ENCODE results near the gene COASY.
A peak's percentile ranks its signal among the peaks of the same experiment; 100 is the strongest.

Gene COASY

GRCh38 chr17:42525221-42525620, 36.7 kb upstream of the COASY start:
- TF ChIP-seq TSHZ2 (CRISPR knock-in tag; IDR thresholded peaks at IDR 0.05) (no peak), ZC3H10 (CRISPR knock-in tag; IDR thresholded peaks at IDR 0.05) (no peak), SNAI2 (CRISPR knock-in tag; IDR thresholded peaks at IDR 0.05) (no peak), PATZ1 (CRISPR knock-in tag; IDR thresholded peaks at IDR 0.05; ENCODE audit: borderline replicate concordance) (no peak), ISL1 (CRISPR knock-in tag; IDR thresholded peaks at IDR 0.05) (no peak)
- no peak for ATAC-seq

GRCh38 chr17:42526031-42526444, 35.9 kb upstream of the COASY start:
- TF ChIP-seq ZFP3 (CRISPR knock-in tag; IDR thresholded peaks at IDR 0.05) (no peak), TOX (CRISPR knock-in tag; IDR thresholded peaks at IDR 0.05; ENCODE audit: borderline replicate concordance) (no peak), ZNF8 (CRISPR knock-in tag; IDR thresholded peaks at IDR 0.05) (no peak), ARNTL (CRISPR knock-in tag; IDR thresholded peaks at IDR 0.05; ENCODE audit: borderline replicate concordance, low read depth) (no peak), BACH2 (CRISPR knock-in tag; IDR thresholded peaks at IDR 0.05; ENCODE audit: borderline replicate concordance) (no peak), POU6F1 (CRISPR knock-in tag; IDR thresholded peaks at IDR 0.05; ENCODE audit: borderline replicate concordance, low read depth) (no peak), PATZ1 (CRISPR knock-in tag; IDR thresholded peaks at IDR 0.05; ENCODE audit: borderline replicate concordance) (no peak), ESRRG (CRISPR knock-in tag; IDR thresholded peaks at IDR 0.05) (no peak), OSR1 (CRISPR knock-in tag; IDR thresholded peaks at IDR 0.05) (no peak), PPARA (CRISPR knock-in tag; IDR thresholded peaks at IDR 0.05; ENCODE audit: borderline replicate concordance) (no peak), TSHZ2 (CRISPR knock-in tag; IDR thresholded peaks at IDR 0.05) (no peak), CSRNP3 (CRISPR knock-in tag; IDR thresholded peaks at IDR 0.05) (no peak), TCF4 (CRISPR knock-in tag; IDR thresholded peaks at IDR 0.05; ENCODE audit: borderline replicate concordance) (no peak)
- ATAC-seq, result peak; percentile 25; the same call in 2 of the 3 replicates

- no peak for TF ChIP-seq ZC3H10 (CRISPR knock-in tag; IDR thresholded peaks at IDR 0.05)
- TF ChIP-seq ZFP30 (CRISPR knock-in tag; IDR thresholded peaks at IDR 0.05), result no peak
- no peak for TF ChIP-seq ARNTL (CRISPR knock-in tag; IDR thresholded peaks at IDR 0.05; ENCODE audit: borderline replicate concordance, low read depth)
- no peak for TF ChIP-seq SNAI2 (CRISPR knock-in tag; IDR thresholded peaks at IDR 0.05)
- no peak for TF ChIP-seq ZNF8 (CRISPR knock-in tag; IDR thresholded peaks at IDR 0.05)
- no peak for TF ChIP-seq ESRRG (CRISPR knock-in tag; IDR thresholded peaks at IDR 0.05)
- no peak for TF ChIP-seq CSDC2 (CRISPR knock-in tag; IDR thresholded peaks at IDR 0.05)
- TF ChIP-seq ZNF565 (CRISPR knock-in tag; conservative IDR thresholded peaks at IDR 0.05; ENCODE audit: low read depth), result no peak
- TF ChIP-seq TCF4 (CRISPR knock-in tag; IDR thresholded peaks at IDR 0.05; ENCODE audit: borderline replicate concordance), result no peak
- no peak for TF ChIP-seq ISL1 (CRISPR knock-in tag; IDR thresholded peaks at IDR 0.05)
- TF ChIP-seq BACH2 (CRISPR knock-in tag; IDR thresholded peaks at IDR 0.05; ENCODE audit: borderline replicate concordance), result no peak
- TF ChIP-seq ZNF70 (CRISPR knock-in tag; IDR thresholded peaks at IDR 0.05), result no peak
- ATAC-seq, result no peak
These were observed 34.0 kb upstream of the COASY start for GRCh38 chr17:42527932-42528331.

All from SK-N-SH treated with all-trans-retinoic acid at 6 μM for 48 hours (cell line).